MCF 10A (cell line): Measurements from ENCODE around the gene HOXC11. TPM values are rescaled to one million over a fixed set of nuclear protein-coding genes. Genes with fewer than 3 reads are reported as not detected.

Experiments
- BruUV-seq: library from RNA; stranded (reverse); fragments of 400-500 nt; replicated peaks from 2 replicates; lab custom pipeline; 2021; lab: Mats Ljungman, UMichigan
- CTCF ChIA-PET: fragments of 300-600 bp; sonication (Branson Sonifier 250); formaldehyde crosslinking; extraction: SDS; loops from one replicate; lab custom pipeline; 2021; ENCODE audit warnings: antibody characterized with exemption, inconsistent platforms; lab: Yijun Ruan, JAX
- POLR2A ChIA-PET: fragments of 300-600, 350-650 bp; sonication (Branson Sonifier 250); formaldehyde crosslinking; extraction: SDS; loops from one replicate; lab custom pipeline; 2020; ENCODE audit warnings: antibody characterized with exemption, inconsistent platforms; lab: Yijun Ruan, JAX
- DNase-seq: peaks from one replicate; pipeline ENCODE4 v3.0.0-alpha.2; 2018; ENCODE audit not compliant: unreplicated experiment
- H3K27ac Mint-ChIP-seq: one replicate; pipeline ENCODE4 v1.8.0; 2022; ENCODE audit warnings: mild to moderate bottlenecking, low read depth, mixed read lengths; ENCODE audit not compliant: unreplicated experiment
- H3K27me3 Mint-ChIP-seq: one replicate; pipeline ENCODE4 v1.8.0; 2022; ENCODE audit warnings: mixed read lengths; ENCODE audit not compliant: insufficient read depth, unreplicated experiment
- H3K36me3 Mint-ChIP-seq: one replicate; pipeline ENCODE4 v1.8.0; 2022; ENCODE audit warnings: mild to moderate bottlenecking, moderate library complexity, mixed read lengths; ENCODE audit not compliant: insufficient read depth, unreplicated experiment
- H3K4me1 Mint-ChIP-seq: one replicate; pipeline ENCODE4 v1.8.0; 2022; ENCODE audit warnings: mixed read lengths; ENCODE audit not compliant: insufficient read depth, unreplicated experiment
- H3K4me3 Mint-ChIP-seq: one replicate; pipeline ENCODE4 v1.8.0; 2022; ENCODE audit warnings: mild to moderate bottlenecking, moderate library complexity, mixed read lengths; ENCODE audit not compliant: unreplicated experiment
- H3K9me3 Mint-ChIP-seq: one replicate; pipeline ENCODE4 v1.8.0; 2022; ENCODE audit warnings: mixed read lengths; ENCODE audit not compliant: unreplicated experiment
- CTCF ChIP-seq: fragments of 200-600 bp; IDR thresholded peaks from one replicate; pipeline ENCODE4 v1.8.0; 2022; ENCODE audit warnings: antibody characterized with exemption, mild to moderate bottlenecking; ENCODE audit not compliant: unreplicated experiment
- intact Hi-C: fragments of 100-400 bp; cut with micrococcal nuclease; formaldehyde crosslinking; loops from 2 replicates; pipeline ENCODE4 v1.14.1; 2022
- total RNA-seq: library from RNA; stranded (reverse); gene quantifications from 2 replicates; pipeline ENCODE4 v1.2.3, GENCODE V29; 2022

Gene HOXC11
- total RNA-seq, 1 experiment from 2014 or later, result 1.2 TPM

- peak overlapping the region; percentile 88 for H3K27ac Mint-ChIP-seq
- intact Hi-C loops, result loop anchor here (1.0 to 2.0 kb wide), 2 partner anchors 35 to 206 kb away; partner anchors contain the start of gene HOXC13
- ChIA-PET POLR2A (interaction anchor here (0.6 to 5.1 kb wide), 9 partner anchors 10 to 142 kb away, joined by 3 to 59 read pairs (median 3); partner anchors contain the start of genes HOXC13 and HOXC9), CTCF (interaction anchor here (0.6 to 2.1 kb wide), 9 partner anchors 12 to 216 kb away, joined by 3 to 6 read pairs (median 4); partner anchors contain the start of gene HOXC10)
- H3K4me3 Mint-ChIP-seq, result peak overlapping the region; percentile 88
- peaks cover 19% of the 10 kb centered on the region for H3K4me1 Mint-ChIP-seq
- no peak for TF ChIP-seq CTCF
- H3K36me3 Mint-ChIP-seq, result no peaks in the 10 kb centered on the region
- no peaks in the 10 kb centered on the region for H3K27me3 Mint-ChIP-seq
- no peaks in the 10 kb centered on the region for H3K9me3 Mint-ChIP-seq
- BruUV-seq, result TSS peak; percentile 31
- DNase-seq, result peak; percentile 65
Observed at GRCh38 chr12:53973236-53974042, 513 bp downstream of the HOXC11 start.

- peak; percentile 60 for DNase-seq
Observed at GRCh38 chr12:53974084-53975063, 1.4 kb downstream of the HOXC11 start, which contains the start of gene HOTAIR. HOTAIR (minus strand) TSS chr12:53974954.

GRCh38 chr12:53975064-53975471, 2.1 kb downstream of the HOXC11 start:
- no TSS peak for BruUV-seq
- CTCF ChIA-PET, result interaction anchor here (0.6 to 2.5 kb wide), 3 partner anchors 13 to 244 kb away, joined by 3 to 11 read pairs (median 3); no protein-coding TSS in a partner anchor
- TF ChIP-seq CTCF, result no peak
- no peak for DNase-seq
- Mint-ChIP-seq H3K27me3 (no peaks in the 10 kb centered on the region), H3K9me3 (no peaks in the 10 kb centered on the region), H3K4me3 (no peak overlapping the region), H3K36me3 (no peaks in the 10 kb centered on the region), H3K27ac (no peak overlapping the region), H3K4me1 (peaks cover 19% of the 10 kb centered on the region)
- intact Hi-C loops, result no loop called here
- POLR2A ChIA-PET, result interaction anchor here (0.6 to 5.1 kb wide), 4 partner anchors 10 to 110 kb away, joined by 3 to 59 read pairs (median 10); partner anchors contain the start of genes HOXC10, HOXC13 and HOXC9

More at GRCh38 chr12:53974084-53975063, 1.4 kb downstream of the HOXC11 start, which contains the start of gene HOTAIR:
- intact Hi-C loops, result loop anchor here (1.0 kb wide), 1 partner anchor 207 kb away; no protein-coding TSS in a partner anchor
- peaks cover 19% of the 10 kb centered on the region for H3K4me1 Mint-ChIP-seq
- no peaks in the 10 kb centered on the region for H3K36me3 Mint-ChIP-seq
- peak within 1 kb of the TSS; percentile 88 for H3K27ac Mint-ChIP-seq
- H3K9me3 Mint-ChIP-seq, result no peaks in the 10 kb centered on the region
- TF ChIP-seq CTCF, result no peak
- H3K27me3 Mint-ChIP-seq, result no peaks in the 10 kb centered on the region
- no TSS peak for BruUV-seq
- ChIA-PET POLR2A (interaction anchor here (0.6 to 5.1 kb wide), 6 partner anchors 11 to 110 kb away, joined by 3 to 59 read pairs (median 3); partner anchors contain the start of genes HOXC13 and HOXC9), CTCF (interaction anchor here (0.6 to 1.3 kb wide), 5 partner anchors 11 to 243 kb away, joined by 3 to 6 read pairs (median 3); partner anchors contain the start of gene HOXC10)
- H3K4me3 Mint-ChIP-seq, result peak within 1 kb of the TSS; percentile 88
